Urinary bladder (tissue), 4 donors: ENCODE data around the gene KCNJ10. TPM values are rescaled to one million over a fixed set of nuclear protein-coding genes. Genes with fewer than 3 reads are reported as not detected.

Experiments used
- DNase-seq: peaks from one replicate; pipeline ENCODE4 v3.0.0-alpha.2; 2015; ENCODE audit errors: extremely low spot score
- H3K27ac ChIP-seq: one replicate; pipeline ENCODE4 v1.5.1; 2013; ENCODE audit warnings: low read depth, mild to moderate bottlenecking, moderate library complexity
- H3K36me3 ChIP-seq: one replicate; pipeline ENCODE4 v1.6.1; 2013; ENCODE audit warnings: mild to moderate bottlenecking, moderate library complexity; ENCODE audit not compliant: insufficient read depth
- H3K4me1 ChIP-seq: one replicate; pipeline ENCODE4 v1.6.1; 2013; ENCODE audit warnings: mild to moderate bottlenecking, moderate library complexity; ENCODE audit not compliant: insufficient read depth
- H3K4me3 ChIP-seq: one replicate; pipeline ENCODE4 v1.5.1; 2013; ENCODE audit warnings: low read depth, low read length
- WGBS: extraction: QIAGEN DNeasy Blood & Tissue Kit; methylation state at CpG from one replicate; pipeline ENCODE4 v1.1.7; 2013; 5-methylcytosine and 5-hydroxymethylcytosine counted together
- polyA plus RNA-seq: library from polyadenylated mRNA; stranded (reverse); fragments of 200-250 nt; gene quantifications from one replicate; pipeline ENCODE4 v1.2.3, GENCODE V29; 2013
- total RNA-seq: library from RNA; depleted of rRNA; stranded (reverse); fragments of >200 nt; gene quantifications from one replicate; pipeline ENCODE4 v1.2.3, GENCODE V29; 2014
- donor health status: healthy with polysubstance abuse.
- donor health status: healthy.

Gene KCNJ10
- total and polyA plus RNA-seq, 2 donors = 0.06 to 0.26 TPM

DNA sequence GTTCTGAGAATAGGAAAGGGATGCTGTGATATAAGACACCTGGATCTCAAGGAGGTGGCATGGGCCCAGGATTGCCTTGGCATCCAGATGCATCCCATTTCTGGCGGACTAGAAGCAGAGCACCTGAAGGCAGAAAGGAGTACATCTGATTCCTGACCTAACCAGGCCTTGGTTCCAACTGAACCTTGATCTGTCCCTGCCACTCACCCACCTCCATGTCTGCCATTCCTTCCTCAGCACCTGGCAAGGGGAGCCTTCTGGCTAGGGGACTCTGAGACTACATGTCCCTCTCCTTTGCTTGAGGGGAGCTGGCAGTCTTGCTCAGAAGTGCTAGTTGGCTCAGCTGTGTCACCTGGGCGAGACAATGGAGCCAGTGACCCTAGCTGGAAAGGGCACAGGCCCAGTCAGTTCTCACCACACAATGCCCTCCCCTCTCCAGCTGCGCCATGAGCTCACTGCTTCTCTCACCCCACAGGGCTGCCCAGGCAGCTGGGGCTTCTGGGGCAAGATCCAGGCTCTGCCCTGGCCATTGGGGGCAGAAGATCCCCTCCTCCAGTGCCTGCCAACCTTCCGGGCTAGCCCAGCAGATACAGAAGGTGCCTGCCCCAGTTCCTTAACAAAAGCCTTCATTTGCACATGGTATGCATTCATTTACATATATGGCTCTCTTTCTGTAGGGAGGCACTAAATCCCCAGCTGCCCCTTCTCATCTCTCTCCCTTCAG, 25.6 kb upstream of the KCNJ10 start:
- no peak overlapping the region for H3K27ac ChIP-seq
- WGBS = 98% methylated on average over 4 of the region's 4 CpGs
- no peaks in the 10 kb centered on the region for H3K4me1 ChIP-seq
- no peak overlapping the region for H3K4me3 ChIP-seq
- DNase-seq = no peak
- no peaks in the 10 kb centered on the region for H3K36me3 ChIP-seq

DNA sequence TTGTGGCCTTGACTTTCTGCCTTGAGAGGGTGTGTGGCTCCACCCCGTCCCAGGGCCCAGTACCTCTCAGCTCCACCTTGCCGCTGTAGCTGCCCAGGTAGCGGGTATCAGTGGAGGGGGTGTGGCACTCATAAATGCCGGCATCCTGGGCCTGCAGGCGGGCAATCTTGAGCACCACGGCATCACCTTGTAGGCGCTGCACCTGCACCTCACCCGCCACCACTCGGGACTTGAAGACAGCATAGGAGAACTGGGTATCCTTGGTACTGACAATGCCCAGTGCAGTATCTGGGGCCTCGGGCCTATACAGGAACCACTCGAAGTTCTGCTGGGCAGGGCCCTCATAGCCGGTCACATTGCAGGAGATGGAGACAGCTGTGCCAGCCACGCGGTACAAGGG, 24.8 kb upstream of the KCNJ10 start:
- Histone ChIP-seq H3K36me3 (no peaks in the 10 kb centered on the region), H3K4me1 (no peaks in the 10 kb centered on the region), H3K4me3 (no peak overlapping the region), H3K27ac (no peak overlapping the region)
- WGBS = 95% methylated on average over 14 of the region's 14 CpGs
- no peak for DNase-seq

DNA sequence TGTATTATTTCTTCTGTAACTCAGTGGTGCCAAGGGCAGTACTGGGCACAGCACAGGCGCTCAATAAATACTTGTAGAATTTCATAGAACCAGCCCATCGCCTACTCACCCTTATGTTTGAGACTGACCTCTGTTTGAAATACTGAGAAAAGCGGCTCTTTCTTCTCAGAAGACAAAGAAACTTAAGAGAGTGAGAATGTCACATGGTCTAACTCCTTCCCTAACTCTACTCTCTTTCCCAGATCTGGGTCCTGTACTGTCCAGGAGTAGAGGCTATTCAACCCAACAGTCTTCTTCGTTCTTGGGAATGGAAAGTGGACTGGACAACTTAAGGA, 24.3 kb upstream of the KCNJ10 start:
- no peak overlapping the region for H3K4me3 ChIP-seq
- H3K36me3 ChIP-seq = no peaks in the 10 kb centered on the region
- no peak for DNase-seq
- H3K4me1 ChIP-seq = no peaks in the 10 kb centered on the region
- 83% methylated on average over 4 of the region's 4 CpGs for WGBS
- H3K27ac ChIP-seq = no peak overlapping the region

GRCh38 chr1:160093624-160094290, 23.8 kb upstream of the KCNJ10 start:
- Histone ChIP-seq H3K4me1 (no peaks in the 10 kb centered on the region), H3K36me3 (peaks cover 1% of the 10 kb centered on the region), H3K4me3 (no peak overlapping the region), H3K27ac (no peak overlapping the region)
- DNase-seq = no peak
- WGBS = 83% methylated on average over 21 of the region's 21 CpGs

DNA sequence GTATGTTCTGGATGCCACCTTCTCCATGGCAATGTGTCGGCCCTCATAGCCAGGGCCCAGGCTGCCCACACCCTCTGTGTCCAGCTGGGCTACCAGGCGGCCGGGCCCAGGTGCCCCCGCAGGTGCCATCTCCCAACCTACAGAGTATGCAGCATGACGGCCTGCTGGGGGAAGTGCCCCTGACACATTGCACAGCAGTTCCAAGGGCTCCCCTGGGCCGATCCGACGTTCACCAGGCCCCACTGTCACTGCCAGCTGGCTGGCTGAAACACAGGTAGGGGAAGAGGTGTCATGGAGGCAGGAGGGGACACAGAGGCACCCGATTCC, 23.1 kb upstream of the KCNJ10 start:
- Histone ChIP-seq H3K4me1 (no peaks in the 10 kb centered on the region), H3K27ac (no peak overlapping the region), H3K36me3 (peaks cover 2% of the 10 kb centered on the region), H3K4me3 (no peak overlapping the region)
- 82% methylated on average over 9 of the region's 9 CpGs for WGBS
- DNase-seq = no peak

DNA sequence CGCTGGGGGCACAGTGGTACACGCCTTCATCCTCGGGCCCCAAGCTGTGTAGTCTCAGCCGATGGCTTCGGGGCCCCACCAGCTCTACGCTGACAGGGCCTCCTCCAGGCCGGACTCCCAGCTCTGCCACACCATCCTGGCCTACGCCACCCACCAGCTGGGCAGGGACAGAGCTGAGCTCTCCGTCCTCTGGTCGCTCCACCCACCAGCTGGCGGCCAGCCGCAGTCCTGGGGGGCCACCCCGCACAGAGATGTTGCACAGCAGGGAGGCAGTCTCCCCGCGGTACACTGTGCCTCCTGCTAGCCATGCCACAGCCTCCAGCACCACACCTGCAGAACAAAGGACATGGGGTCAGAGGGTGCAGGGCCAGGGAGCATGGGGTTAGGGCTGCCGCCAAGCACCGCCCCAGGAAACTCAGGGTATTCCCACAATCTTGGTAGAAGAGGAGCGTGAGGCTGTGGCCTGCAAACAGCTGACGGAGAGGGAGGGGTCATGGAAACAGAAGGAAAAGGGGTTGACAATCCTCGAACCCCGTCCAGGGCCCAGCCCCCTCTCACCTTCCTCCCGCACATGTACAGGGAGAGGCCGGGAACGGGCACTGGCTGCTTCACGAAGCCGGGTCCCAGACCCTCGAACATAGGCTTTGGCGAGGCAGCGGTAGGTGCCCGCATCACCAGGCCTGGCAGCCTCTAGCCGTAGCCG, 22.6 kb upstream of the KCNJ10 start:
- no peak for DNase-seq
- H3K27ac ChIP-seq = no peak overlapping the region
- WGBS = 95% methylated on average over 32 of the region's 32 CpGs
- peaks cover 2% of the 10 kb centered on the region for H3K36me3 ChIP-seq
- no peak overlapping the region for H3K4me3 ChIP-seq
- no peaks in the 10 kb centered on the region for H3K4me1 ChIP-seq

GRCh38 chr1:160091666-160092223, 21.8 kb upstream of the KCNJ10 start:
- DNase-seq = no peak
- peaks cover 2% of the 10 kb centered on the region for H3K36me3 ChIP-seq
- no peak overlapping the region for H3K27ac ChIP-seq
- 94% methylated on average over 5 of the region's 5 CpGs for WGBS
- no peak overlapping the region for H3K4me3 ChIP-seq
- H3K4me1 ChIP-seq = no peaks in the 10 kb centered on the region

DNA sequence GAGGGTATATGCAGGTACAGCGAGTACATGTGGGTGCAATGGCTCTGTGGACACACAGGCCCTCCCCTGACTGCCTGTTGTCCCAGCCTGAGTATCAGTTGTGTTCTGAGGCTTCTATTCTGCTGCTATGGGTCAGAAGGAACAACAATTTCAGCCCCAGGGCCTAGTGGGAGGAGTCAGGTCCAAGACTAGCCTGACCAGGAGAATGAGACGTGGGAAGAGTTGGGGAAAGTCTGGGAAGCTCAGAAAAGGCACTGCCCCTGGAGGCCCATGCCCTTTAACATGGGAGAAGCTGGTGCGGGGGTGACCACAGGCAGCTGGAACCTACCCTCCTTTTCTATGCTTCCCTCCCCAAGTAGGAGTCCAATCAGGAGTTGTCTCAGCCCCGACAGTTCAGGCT, 20.8 kb upstream of the KCNJ10 start:
- DNase-seq = no peak
- H3K4me1 ChIP-seq = no peaks in the 10 kb centered on the region
- H3K36me3 ChIP-seq = peaks cover 2% of the 10 kb centered on the region
- H3K27ac ChIP-seq = no peak overlapping the region
- H3K4me3 ChIP-seq = no peak overlapping the region
- WGBS = 91% methylated on average over 4 of the region's 4 CpGs

DNA sequence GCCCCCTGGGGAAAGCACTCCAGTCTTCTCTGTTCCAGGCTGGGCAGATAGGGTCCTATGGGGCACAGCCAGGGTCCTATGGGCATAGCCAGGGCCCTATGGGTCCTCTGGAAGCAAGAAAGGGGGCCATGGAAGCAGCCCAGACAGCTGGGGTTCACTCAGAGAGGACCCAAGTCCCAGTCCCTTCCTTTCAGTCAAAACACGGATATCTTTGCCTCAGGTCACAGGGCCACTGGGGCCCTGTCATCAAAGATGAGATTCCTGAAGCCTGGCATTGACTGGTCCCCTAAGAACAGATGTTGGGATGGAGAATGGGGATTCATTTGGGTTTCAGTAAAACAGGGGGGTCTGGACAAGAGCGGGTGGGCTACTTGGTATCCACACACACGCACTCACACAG, 19.9 kb upstream of the KCNJ10 start:
- 90% methylated on average over 3 of the region's 3 CpGs for WGBS
- Histone ChIP-seq H3K36me3 (peaks cover 2% of the 10 kb centered on the region), H3K27ac (no peak overlapping the region), H3K4me1 (no peaks in the 10 kb centered on the region), H3K4me3 (no peak overlapping the region)
- DNase-seq = no peak

- Histone ChIP-seq H3K4me1 (peaks cover 2% of the 10 kb centered on the region), H3K4me3 (no peak overlapping the region), H3K36me3 (peaks cover 2% of the 10 kb centered on the region), H3K27ac (no peak overlapping the region)
- no peak for DNase-seq
- WGBS = 92% methylated on average over 12 of the region's 12 CpGs
These were observed 17.2 kb upstream of the KCNJ10 start for GRCh38 chr1:160087118-160087662.

DNA sequence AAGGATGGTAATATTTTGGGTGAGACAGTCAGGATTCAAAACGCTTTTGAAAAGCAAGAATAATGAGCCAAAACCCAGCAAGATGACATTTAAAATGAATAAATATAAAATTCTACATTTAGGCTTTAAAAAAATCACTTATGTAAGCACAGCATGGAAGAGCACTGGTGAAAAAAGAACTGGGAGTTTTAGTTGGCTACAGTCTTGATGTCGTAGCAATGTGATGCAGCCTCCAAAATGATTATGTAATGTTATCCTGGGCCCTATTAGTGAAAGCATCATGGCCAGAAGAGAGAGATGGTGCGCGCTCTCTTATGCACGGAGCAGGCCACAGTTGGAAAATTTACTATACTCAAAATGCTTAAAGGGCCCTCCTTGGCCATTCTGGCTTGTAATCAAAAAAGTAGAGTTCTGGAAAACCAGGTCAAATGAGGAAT, 16.5 kb upstream of the KCNJ10 start:
- H3K36me3 ChIP-seq = peaks cover 2% of the 10 kb centered on the region
- H3K4me1 ChIP-seq = peaks cover 2% of the 10 kb centered on the region
- DNase-seq = no peak
- H3K4me3 ChIP-seq = no peak overlapping the region
- WGBS = 71% methylated on average over 5 of the region's 5 CpGs
- H3K27ac ChIP-seq = no peak overlapping the region

- Histone ChIP-seq H3K4me1 (peaks cover 2% of the 10 kb centered on the region), H3K27ac (no peak overlapping the region), H3K4me3 (no peak overlapping the region), H3K36me3 (peaks cover 2% of the 10 kb centered on the region)
- 53% methylated on average over 19 of the region's 19 CpGs for WGBS
- no peak for DNase-seq
These were observed 15.9 kb upstream of the KCNJ10 start for GRCh38 chr1:160085686-160086455.

DNA sequence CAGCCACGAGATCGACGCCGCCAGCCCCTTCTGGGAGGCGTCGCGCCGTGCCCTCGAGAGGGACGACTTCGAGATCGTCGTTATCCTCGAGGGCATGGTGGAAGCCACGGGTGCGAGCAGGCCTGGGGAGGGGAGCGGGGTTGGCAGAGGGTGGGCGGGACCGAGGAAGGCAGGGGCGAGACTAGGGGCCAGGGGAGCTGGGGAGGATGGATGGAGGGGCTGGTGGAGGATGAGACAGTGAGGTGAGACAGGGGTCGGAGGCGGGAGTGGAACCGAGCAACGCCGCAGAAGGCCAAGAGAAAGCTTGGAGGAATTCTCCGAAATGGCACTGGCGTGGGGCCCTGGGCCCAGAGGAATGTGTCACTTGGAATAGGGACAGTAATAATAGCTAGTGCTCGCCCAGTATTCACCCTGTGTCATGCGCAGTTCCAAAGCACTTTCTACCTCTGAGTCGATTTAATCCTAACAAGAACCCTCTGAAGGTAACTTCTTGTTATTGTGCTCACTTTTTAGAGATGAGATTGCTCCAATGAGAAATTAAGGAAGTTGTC, 14.9 kb upstream of the KCNJ10 start:
- WGBS = 81% methylated on average over 30 of the region's 30 CpGs
- H3K4me1 ChIP-seq = peaks cover 2% of the 10 kb centered on the region
- no peak overlapping the region for H3K27ac ChIP-seq
- DNase-seq = no peak
- no peak overlapping the region for H3K4me3 ChIP-seq
- peaks cover 2% of the 10 kb centered on the region for H3K36me3 ChIP-seq
